H7 (cell line): ENCODE data around the gene PRR7. TPM values are rescaled to one million over a fixed set of nuclear protein-coding genes. Genes with fewer than 3 reads are reported as not detected.

Experiments
- DNase-seq: peaks from one replicate; pipeline ENCODE4 v3.0.0; 2012
- H3K27me3 ChIP-seq: 2 replicates; pipeline ENCODE4 v1.6.0; 2011; ENCODE audit warnings: mild to moderate bottlenecking, low read length; ENCODE audit not compliant: control insufficient read depth, insufficient read depth
- H3K36me3 ChIP-seq: replicated peaks from 2 replicates; pipeline ENCODE4 v1.5.1; 2011; ENCODE audit warnings: low read length; ENCODE audit not compliant: control insufficient read depth, insufficient read depth
- H3K4me3 ChIP-seq: 2 replicates; pipeline ENCODE4 v1.5.1; 2011; ENCODE audit warnings: low read depth, mild to moderate bottlenecking, control low read depth, low read length, moderate library complexity; ENCODE audit not compliant: insufficient read depth
- total RNA-seq: library from RNA; depleted of rRNA; stranded (reverse); fragments of >200 nt; shearing (Covaris generic); gene quantifications from 2 replicates; pipeline ENCODE4 v1.2.3, GENCODE V29; 2014; rRNA removed

PRR7 gene, protein sequence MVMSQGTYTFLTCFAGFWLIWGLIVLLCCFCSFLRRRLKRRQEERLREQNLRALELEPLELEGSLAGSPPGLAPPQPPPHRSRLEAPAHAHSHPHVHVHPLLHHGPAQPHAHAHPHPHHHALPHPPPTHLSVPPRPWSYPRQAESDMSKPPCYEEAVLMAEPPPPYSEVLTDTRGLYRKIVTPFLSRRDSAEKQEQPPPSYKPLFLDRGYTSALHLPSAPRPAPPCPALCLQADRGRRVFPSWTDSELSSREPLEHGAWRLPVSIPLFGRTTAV
- total RNA-seq: 11.4 and 12.1 TPM in 2 replicates

- no peaks in the 10 kb centered on the region; the same call in 1 of the 2 replicates for H3K36me3 ChIP-seq
These were observed at the start of gene PRR7 for GRCh38 chr5:177446200-177447065. TSS of gene PRR7 (plus strand) at chr5:177446814. CDS start at chr5:177455068, 8,254 bp downstream.

DNA sequence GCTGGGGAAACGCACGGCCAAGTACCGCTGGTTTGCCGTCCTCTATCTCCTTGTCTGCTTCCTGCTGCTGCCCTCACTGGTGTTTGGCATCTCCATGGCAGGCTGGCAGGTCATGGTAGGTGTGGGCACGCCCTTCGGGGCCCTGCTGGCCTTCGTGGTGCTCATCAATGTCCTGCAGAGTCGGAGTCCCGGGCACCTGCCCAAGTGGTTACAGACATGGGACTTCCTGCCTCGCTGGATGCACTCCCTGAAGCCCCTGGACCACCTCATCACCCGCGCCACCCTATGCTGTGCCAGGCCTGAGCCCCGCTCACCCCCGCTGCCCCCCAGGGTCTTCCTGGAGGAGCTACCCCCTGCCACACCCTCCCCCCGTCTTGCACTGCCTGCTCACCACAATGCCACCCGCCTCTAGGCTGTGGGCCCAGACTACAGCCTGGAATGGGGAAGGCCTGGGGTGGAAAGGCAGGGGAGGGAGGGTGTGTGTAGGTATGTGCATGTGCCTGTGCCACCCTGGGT is 48.7 kb upstream of the PRR7 start:
- no peaks in the 10 kb centered on the region for H3K36me3 ChIP-seq
- peaks cover 18% of the 10 kb centered on the region for H3K27me3 ChIP-seq
- DNase-seq: no peak
- no peak overlapping the region for H3K4me3 ChIP-seq

More at GRCh38 chr5:177446200-177447065, at the start of gene PRR7:
- H3K27me3 ChIP-seq: peaks cover 11% of the 10 kb centered on the region
- H3K4me3 ChIP-seq: peak within 1 kb of the TSS; percentile 63
- DNase-seq: peak; percentile 96

DNA sequence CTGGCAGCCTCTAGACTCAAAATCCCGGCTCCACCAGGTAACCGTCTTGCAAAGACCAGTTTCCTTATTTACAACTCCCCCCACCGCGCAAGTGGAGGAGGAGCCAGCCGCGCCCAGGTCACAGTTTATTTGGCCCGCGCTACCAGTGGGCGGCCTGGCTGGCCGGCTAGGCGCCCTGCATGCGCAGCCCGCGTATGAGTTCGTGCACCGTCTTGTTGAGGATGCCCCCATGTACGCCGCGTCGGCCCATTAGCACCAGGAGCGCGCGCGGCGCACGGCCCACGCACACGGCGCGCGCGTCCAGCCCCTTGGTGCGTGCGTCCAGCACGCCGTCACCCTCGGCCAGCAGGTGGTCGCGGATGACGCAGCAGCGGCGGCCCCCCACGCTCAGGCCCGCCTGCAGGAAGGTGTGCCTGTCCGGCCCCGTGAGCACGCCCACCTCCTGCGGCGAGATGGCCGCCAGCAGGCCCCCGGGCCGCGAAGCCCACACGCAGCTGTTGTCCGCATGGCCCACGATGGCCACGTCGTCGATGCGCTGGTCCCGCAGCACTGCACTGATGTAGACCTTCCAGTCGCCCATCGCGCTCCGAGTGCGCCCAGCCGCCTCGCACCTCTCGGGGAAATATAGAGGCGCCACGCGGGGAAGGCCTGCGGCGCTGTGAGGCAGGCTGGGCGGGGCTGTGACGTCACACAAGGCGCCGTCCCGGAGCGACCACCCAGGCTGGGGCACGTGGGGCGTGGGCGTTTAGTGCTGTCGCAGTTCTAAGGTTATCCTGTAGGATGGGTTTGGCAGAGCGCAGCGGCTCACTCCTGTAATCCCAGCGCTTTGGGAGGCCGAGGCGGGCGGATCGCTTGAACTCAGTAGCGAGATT is 46.4 kb upstream of the PRR7 start, which contains the start of gene PFN3:
Gene PFN3 (minus strand): TSS at position 665 of the 872 bp plus-strand sequence. CDS start 85 bp downstream, at position 580.
- no peak within 1 kb of the TSS for H3K4me3 ChIP-seq
- DNase-seq: peak; percentile 73
- H3K36me3 ChIP-seq: no peaks in the 10 kb centered on the region
- peaks cover 41% of the 10 kb centered on the region for H3K27me3 ChIP-seq

GRCh38 chr5:177402271-177403043 is 44.2 kb upstream of the PRR7 start:
- no peaks in the 10 kb centered on the region for H3K36me3 ChIP-seq
- DNase-seq: peak; percentile 96
- peaks cover 51% of the 10 kb centered on the region for H3K27me3 ChIP-seq
- peak overlapping the region; percentile 60 for H3K4me3 ChIP-seq

DNA sequence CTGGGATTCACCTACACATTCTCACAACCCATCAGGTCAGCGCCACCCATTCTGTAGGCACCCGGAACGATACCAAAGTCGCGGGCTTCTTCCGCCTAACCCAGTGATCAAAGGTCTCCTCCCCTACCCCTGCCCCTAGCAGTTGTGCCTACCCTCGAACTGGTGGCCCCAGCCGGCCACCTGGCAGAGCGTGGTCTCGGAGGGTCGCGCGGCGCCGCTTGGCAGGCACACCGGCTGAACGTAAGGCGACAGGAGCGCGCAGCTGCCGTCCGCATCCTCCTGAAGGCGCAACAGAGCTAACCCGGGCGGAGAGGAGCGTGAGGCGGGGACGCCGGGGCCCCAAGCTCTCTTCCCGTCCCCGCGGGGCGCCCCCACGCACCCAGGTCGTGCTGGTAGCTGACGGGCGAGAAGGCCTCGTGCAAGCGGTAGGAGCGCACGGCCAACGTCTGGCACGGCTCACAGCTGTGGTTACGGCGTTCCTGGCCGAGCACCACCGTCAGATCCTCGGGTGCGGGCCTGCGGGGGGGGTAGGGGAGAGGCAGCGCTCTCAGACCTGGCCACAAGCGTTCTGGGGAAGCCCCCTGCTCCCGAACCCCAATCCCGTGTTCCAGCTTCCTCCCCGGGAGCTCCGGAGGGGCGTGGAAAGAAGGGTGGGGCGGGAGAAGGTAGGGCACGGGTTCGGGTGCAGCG is 43.4 kb upstream of the PRR7 start:
- Histone ChIP-seq H3K27me3 (peaks cover 51% of the 10 kb centered on the region), H3K4me3 (peak overlapping the region; percentile 60), H3K36me3 (no peaks in the 10 kb centered on the region)
- peak; percentile 86 for DNase-seq

GRCh38 chr5:177403792-177404640 is 42.6 kb upstream of the PRR7 start:
- no peaks in the 10 kb centered on the region for H3K36me3 ChIP-seq
- H3K4me3 ChIP-seq: peak overlapping the region; percentile 60
- peaks cover 51% of the 10 kb centered on the region for H3K27me3 ChIP-seq
- peak; percentile 93 for DNase-seq

DNA sequence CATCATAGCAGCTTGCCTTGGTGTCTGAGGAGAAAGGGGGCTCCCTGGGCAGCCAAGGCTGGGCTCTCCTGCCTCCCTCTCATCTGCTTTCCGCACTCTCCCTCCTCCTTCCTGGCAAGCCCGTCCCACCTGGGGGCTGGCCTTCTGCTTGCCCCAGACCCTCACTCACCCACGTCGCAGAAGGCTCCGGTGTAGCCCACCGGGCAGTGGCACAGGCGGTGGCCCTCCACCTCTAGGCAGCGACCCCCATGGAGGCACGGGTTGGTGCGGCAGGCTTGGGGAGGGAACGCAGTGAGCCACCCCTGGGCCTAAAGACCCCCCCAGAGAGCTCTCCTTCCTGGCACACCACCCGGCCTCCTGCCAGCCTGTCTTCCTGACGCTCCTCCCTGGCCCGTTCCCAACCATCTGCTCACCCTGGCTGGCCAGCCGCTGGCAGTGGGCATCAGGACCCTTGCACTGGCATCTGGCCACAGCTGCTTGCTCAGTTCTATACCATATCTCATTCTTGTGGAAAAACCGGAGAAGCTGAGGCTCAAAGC is 41.9 kb upstream of the PRR7 start:
- Histone ChIP-seq H3K4me3 (peak overlapping the region; percentile 60), H3K36me3 (no peaks in the 10 kb centered on the region), H3K27me3 (peaks cover 51% of the 10 kb centered on the region)
- DNase-seq: peak; percentile 88

- peaks cover 51% of the 10 kb centered on the region for H3K27me3 ChIP-seq
- no peak overlapping the region for H3K4me3 ChIP-seq
- DNase-seq: no peak
- H3K36me3 ChIP-seq: no peaks in the 10 kb centered on the region
These were observed 41.3 kb upstream of the PRR7 start for GRCh38 chr5:177405312-177405711.

DNA sequence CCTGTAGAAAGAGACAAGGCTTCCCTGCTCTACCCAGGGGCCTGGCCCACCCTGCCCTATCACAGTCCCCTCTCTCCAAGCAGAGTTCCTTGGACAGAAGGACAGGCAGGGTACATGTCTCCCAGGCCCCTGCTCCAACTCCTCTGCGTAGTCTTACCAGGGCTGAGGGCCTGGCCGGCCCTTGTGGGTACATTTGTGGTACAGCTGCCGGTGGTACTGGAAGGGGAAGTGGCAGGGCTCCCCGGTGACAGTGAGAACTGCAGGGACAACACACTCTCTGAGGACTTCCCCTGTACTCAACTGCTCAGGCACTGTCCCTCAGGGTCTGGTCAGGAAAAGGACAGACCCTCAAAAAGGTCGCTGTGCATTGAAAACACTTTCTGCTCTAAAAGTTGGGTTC is 40.8 kb upstream of the PRR7 start:
- no peak for DNase-seq
- peaks cover 51% of the 10 kb centered on the region for H3K27me3 ChIP-seq
- no peaks in the 10 kb centered on the region for H3K36me3 ChIP-seq

DNA sequence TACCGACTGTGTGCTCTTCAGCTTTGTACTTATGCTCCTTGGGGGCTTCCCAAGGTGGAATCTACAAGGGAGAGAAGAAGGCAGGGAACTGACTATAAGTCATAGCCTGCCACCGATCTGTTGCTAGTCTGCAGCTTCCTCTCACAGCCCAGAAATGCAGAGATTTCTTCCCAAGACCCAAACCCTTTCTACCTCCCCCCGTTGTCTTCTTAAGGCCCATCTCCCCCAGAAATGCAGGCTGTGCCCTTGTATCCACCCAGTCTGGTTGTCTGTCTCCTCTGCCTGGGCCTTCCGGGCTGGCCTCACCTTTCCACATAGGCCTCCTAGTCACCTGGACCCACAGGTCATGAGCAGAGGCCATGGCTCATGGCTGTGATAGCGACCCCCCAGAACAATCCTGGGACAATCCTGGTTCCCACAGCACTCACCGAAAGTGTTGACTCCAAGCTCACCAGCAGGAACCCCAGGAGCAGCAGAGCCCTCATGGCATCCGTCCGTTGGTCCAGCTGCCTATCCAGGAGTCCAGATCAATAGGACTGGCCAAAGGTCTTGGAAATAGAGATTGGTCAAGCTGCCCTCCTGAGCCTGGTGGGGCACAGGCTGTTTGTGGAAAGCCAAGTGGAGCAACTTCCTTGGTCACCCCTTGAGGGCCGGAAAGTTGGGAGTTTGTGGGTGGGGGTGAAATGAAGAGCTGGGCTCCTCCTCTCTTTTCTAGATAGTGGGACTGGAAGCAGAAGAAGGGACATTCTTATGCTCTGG is 37.4 kb upstream of the PRR7 start, which contains the start of gene F12:
Gene F12 (minus strand): TSS at position 522 of the 759 bp plus-strand sequence. CDS start 37 bp downstream, at position 485.
- no peaks in the 10 kb centered on the region for H3K36me3 ChIP-seq
- no peak for DNase-seq
- peaks cover 21% of the 10 kb centered on the region for H3K27me3 ChIP-seq
- no peak within 1 kb of the TSS for H3K4me3 ChIP-seq

More for the DNA sequence above, 40.8 kb upstream of the PRR7 start:
- no peak overlapping the region for H3K4me3 ChIP-seq

- no peak for DNase-seq
- H3K4me3 ChIP-seq: no peak overlapping the region
- no peaks in the 10 kb centered on the region for H3K36me3 ChIP-seq
- peaks cover 7% of the 10 kb centered on the region for H3K27me3 ChIP-seq
These were observed 36.0 kb upstream of the PRR7 start for GRCh38 chr5:177410575-177410974.
